Measurements from ENCODE around the gene ZNF302. TPM values are rescaled to one million over a fixed set of nuclear protein-coding genes. Genes with fewer than 3 reads are reported as not detected.
A peak's percentile ranks its signal among the peaks of the same experiment; 100 is the strongest.

The ZNF302 gene
- total RNA-seq, 1 donor from 2014 or later = 74.5 TPM

GRCh38 chr19:34655651-34656050 is 21.8 kb upstream of the ZNF302 start:
- Histone ChIP-seq H3K27me3 (no peaks in the 10 kb centered on the region), H3K4me1 (no peaks in the 10 kb centered on the region), H3K4me3 (no peak overlapping the region), H3K79me2 (ENCODE audit: low read depth) (no peaks in the 10 kb centered on the region), H2AFZ (replicated peaks) (no peak overlapping the region), H3K4me2 (no peak overlapping the region), H3K9ac (no peak overlapping the region), H3K27ac (no peak overlapping the region), H3F3A (ENCODE audit: low read depth) (no peaks in the 10 kb centered on the region), H4K20me1 (ENCODE audit: low read depth) (no peaks in the 10 kb centered on the region), H3K36me3 (peaks cover 4% of the 10 kb centered on the region), H3K9me3 (ENCODE audit: low read depth) (peaks cover 6% of the 10 kb centered on the region)
- H3K27me3 Mint-ChIP-seq (ENCODE audit: insufficient read depth, low read depth) = peaks cover 3% of the 10 kb centered on the region
- H3K9me3 Mint-ChIP-seq = peaks cover 12% of the 10 kb centered on the region
- H3K36me3 Mint-ChIP-seq = no peaks in the 10 kb centered on the region
- no peak for DNase-seq (ENCODE audit: low spot score)
- H3K4me1 Mint-ChIP-seq = no peaks in the 10 kb centered on the region
- TF ChIP-seq EZH2 (IDR thresholded peaks at IDR 0.05) = no peak
- H3K4me3 Mint-ChIP-seq = no peak overlapping the region
- no peak overlapping the region for H3K27ac Mint-ChIP-seq

GRCh38 chr19:34661357-34661756 is 16.1 kb upstream of the ZNF302 start:
- TF ChIP-seq CTCF (IDR thresholded peaks at IDR 0.05) = no peak
- TF ChIP-seq EZH2 (IDR thresholded peaks at IDR 0.05) = no peak
- no peak for TF ChIP-seq EZH2phosphoT487 (IDR thresholded peaks at IDR 0.05)
- H3K4me3 ChIP-seq = no peak overlapping the region
- H3K9ac ChIP-seq = no peak overlapping the region
- H3K4me1 ChIP-seq = no peaks in the 10 kb centered on the region
- no peak overlapping the region for H3K4me3 Mint-ChIP-seq
- H2AFZ ChIP-seq (replicated peaks) = no peak overlapping the region
- H3K27me3 Mint-ChIP-seq (ENCODE audit: insufficient read depth, low read depth) = peaks cover 5% of the 10 kb centered on the region
- no peaks in the 10 kb centered on the region for H3K79me2 ChIP-seq (ENCODE audit: low read depth)
- H3K27me3 ChIP-seq = no peaks in the 10 kb centered on the region
- H3K36me3 ChIP-seq = no peaks in the 10 kb centered on the region
- H3F3A ChIP-seq (ENCODE audit: low read depth) = no peaks in the 10 kb centered on the region
- no peaks in the 10 kb centered on the region for H3K4me1 Mint-ChIP-seq
- no peak for DNase-seq (ENCODE audit: low spot score)
- no peaks in the 10 kb centered on the region for H4K20me1 ChIP-seq (ENCODE audit: low read depth)
- peaks cover 2% of the 10 kb centered on the region for H3K36me3 Mint-ChIP-seq
- H3K9me3 Mint-ChIP-seq = peaks cover 6% of the 10 kb centered on the region
- H3K27ac Mint-ChIP-seq = no peak overlapping the region
- no peaks in the 10 kb centered on the region for H3K9me3 ChIP-seq (ENCODE audit: low read depth)
- H3K27ac ChIP-seq = no peak overlapping the region
- no peak overlapping the region for H3K4me2 ChIP-seq

GRCh38 chr19:34662919-34663318 is 14.6 kb upstream of the ZNF302 start:
- H4K20me1 ChIP-seq (ENCODE audit: low read depth) = no peaks in the 10 kb centered on the region
- no peaks in the 10 kb centered on the region for H3K27me3 ChIP-seq
- no peak overlapping the region for H3K4me3 ChIP-seq
- no peak overlapping the region for H3K4me2 ChIP-seq
- H2AFZ ChIP-seq (replicated peaks) = no peak overlapping the region
- no peaks in the 10 kb centered on the region for H3K79me2 ChIP-seq (ENCODE audit: low read depth)
- peak; percentile 53 for DNase-seq (ENCODE audit: low spot score)
- no peak overlapping the region for H3K27ac ChIP-seq
- no peak for TF ChIP-seq EZH2 (IDR thresholded peaks at IDR 0.05)
- TF ChIP-seq CTCF (IDR thresholded peaks at IDR 0.05) = peak; percentile 59
- H3K9me3 ChIP-seq (ENCODE audit: low read depth) = no peaks in the 10 kb centered on the region
- no peaks in the 10 kb centered on the region for H3K36me3 ChIP-seq
- H3F3A ChIP-seq (ENCODE audit: low read depth) = no peaks in the 10 kb centered on the region
- H3K9ac ChIP-seq = no peak overlapping the region
- peaks cover 2% of the 10 kb centered on the region for H3K27me3 Mint-ChIP-seq (ENCODE audit: insufficient read depth, low read depth)
- H3K4me1 Mint-ChIP-seq = no peaks in the 10 kb centered on the region
- no peak overlapping the region for H3K4me3 Mint-ChIP-seq
- H3K9me3 Mint-ChIP-seq = peaks cover 6% of the 10 kb centered on the region
- H3K36me3 Mint-ChIP-seq = peaks cover 2% of the 10 kb centered on the region
- H3K27ac Mint-ChIP-seq = no peak overlapping the region
- H3K4me1 ChIP-seq = peaks cover 4% of the 10 kb centered on the region

GRCh38 chr19:34664168-34664567 is 13.3 kb upstream of the ZNF302 start:
- H3K27me3 Mint-ChIP-seq (ENCODE audit: insufficient read depth, low read depth) = peaks cover 2% of the 10 kb centered on the region
- H3K4me3 Mint-ChIP-seq = no peak overlapping the region
- Histone ChIP-seq H3K9me3 (ENCODE audit: low read depth) (no peaks in the 10 kb centered on the region), H3K36me3 (no peaks in the 10 kb centered on the region), H3F3A (ENCODE audit: low read depth) (no peaks in the 10 kb centered on the region), H4K20me1 (ENCODE audit: low read depth) (no peaks in the 10 kb centered on the region), H3K4me3 (no peak overlapping the region), H3K79me2 (ENCODE audit: low read depth) (no peaks in the 10 kb centered on the region), H3K27ac (no peak overlapping the region), H2AFZ (replicated peaks) (no peak overlapping the region), H3K4me2 (no peak overlapping the region), H3K9ac (no peak overlapping the region), H3K4me1 (peaks cover 4% of the 10 kb centered on the region), H3K27me3 (no peaks in the 10 kb centered on the region)
- no peaks in the 10 kb centered on the region for H3K4me1 Mint-ChIP-seq
- H3K9me3 Mint-ChIP-seq = peaks cover 6% of the 10 kb centered on the region
- H3K27ac Mint-ChIP-seq = no peak overlapping the region
- DNase-seq (ENCODE audit: low spot score) = no peak
- TF ChIP-seq CTCF (IDR thresholded peaks at IDR 0.05) = no peak
- no peak for TF ChIP-seq EZH2 (IDR thresholded peaks at IDR 0.05)
- TF ChIP-seq EZH2phosphoT487 (IDR thresholded peaks at IDR 0.05) = no peak
- H3K36me3 Mint-ChIP-seq = peaks cover 2% of the 10 kb centered on the region
